Retinal pigment epithelial cell (primary cell): ENCODE results near the gene MUC4.

Experiments used
- DNase-seq: peaks from one replicate; pipeline ENCODE4 v3.0.0-alpha.2; 2010; ENCODE audit warnings: low read depth
- H3K4me3 ChIP-seq: 2 replicates; pipeline ENCODE4 v1.5.1; 2011; ENCODE audit warnings: mild to moderate bottlenecking, low read length, control low read depth, moderate library complexity
- TF ChIP-seq, protein P1 (sequence below): conservative IDR thresholded peaks from 2 replicates; pipeline ENCODE4 v1.5.1; 2011; ENCODE audit warnings: low read depth, low read length, control low read depth, inconsistent platforms

Gene MUC4

DNA sequence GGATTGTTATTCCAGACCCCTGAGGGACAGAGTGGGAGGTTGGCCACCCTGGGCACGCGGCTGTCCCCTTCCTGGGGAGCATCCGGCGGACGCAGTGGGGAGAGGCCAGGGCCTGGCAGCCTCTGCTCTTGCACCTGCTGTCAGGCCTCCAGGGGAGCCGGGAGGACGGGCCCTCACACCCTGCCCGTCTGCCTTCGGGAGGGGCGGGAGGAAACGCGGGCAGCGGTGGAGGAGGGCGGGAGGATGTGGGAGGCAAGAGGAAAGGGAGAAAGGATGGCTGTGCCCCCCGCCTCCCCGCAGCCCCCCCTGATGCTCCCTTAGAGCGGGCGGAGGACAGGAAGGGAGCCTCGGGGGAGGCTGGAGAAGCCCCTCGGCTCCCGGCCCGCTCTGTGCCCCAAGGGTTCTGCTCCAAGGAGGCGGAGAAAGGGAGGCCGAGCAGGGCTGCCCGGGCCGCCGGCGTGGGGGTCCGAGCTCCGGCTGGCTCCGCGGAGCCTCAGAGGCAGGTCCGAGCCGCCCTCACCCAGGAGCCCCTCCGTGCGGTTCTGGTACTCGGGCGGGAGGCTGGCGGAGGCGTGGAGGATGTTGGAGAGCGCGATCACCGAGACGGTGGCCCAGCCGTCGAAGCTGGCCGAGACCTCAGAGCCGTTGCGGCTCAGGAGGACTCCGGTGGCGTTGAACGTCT is 50.0 kb downstream of the MUC4 start:
- DNase-seq = no peak
- TF ChIP-seq, protein P1, sequence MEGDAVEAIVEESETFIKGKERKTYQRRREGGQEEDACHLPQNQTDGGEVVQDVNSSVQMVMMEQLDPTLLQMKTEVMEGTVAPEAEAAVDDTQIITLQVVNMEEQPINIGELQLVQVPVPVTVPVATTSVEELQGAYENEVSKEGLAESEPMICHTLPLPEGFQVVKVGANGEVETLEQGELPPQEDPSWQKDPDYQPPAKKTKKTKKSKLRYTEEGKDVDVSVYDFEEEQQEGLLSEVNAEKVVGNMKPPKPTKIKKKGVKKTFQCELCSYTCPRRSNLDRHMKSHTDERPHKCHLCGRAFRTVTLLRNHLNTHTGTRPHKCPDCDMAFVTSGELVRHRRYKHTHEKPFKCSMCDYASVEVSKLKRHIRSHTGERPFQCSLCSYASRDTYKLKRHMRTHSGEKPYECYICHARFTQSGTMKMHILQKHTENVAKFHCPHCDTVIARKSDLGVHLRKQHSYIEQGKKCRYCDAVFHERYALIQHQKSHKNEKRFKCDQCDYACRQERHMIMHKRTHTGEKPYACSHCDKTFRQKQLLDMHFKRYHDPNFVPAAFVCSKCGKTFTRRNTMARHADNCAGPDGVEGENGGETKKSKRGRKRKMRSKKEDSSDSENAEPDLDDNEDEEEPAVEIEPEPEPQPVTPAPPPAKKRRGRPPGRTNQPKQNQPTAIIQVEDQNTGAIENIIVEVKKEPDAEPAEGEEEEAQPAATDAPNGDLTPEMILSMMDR = no peak

DNA sequence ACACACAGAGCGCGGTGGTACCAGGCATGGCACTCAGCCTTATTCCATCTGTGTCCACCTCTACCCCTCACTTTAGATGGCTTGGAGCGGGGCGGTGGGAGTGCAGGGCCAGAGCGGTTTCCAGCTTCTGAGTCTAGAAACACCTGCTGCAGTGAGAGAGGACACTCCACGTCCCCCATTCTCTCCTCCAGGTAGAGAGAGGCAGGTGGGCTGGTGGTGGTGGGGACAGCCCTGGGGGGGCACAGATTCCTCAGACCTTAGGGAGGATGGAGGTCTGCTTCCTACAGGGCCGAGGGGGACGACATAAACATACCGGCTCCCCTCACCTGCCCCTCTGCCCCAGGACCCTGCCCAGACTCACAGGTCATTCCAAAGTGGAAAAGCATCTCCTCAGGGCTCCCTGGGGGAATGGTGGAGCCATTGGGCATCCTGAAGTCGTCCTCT is 50.6 kb downstream of the MUC4 start:
- DNase-seq = no peak
- H3K4me3 ChIP-seq = no peak overlapping the region
- TF ChIP-seq, protein P1 = no peak

More for the DNA sequence above, 50.0 kb downstream of the MUC4 start:
- H3K4me3 ChIP-seq = no peak overlapping the region

DNA sequence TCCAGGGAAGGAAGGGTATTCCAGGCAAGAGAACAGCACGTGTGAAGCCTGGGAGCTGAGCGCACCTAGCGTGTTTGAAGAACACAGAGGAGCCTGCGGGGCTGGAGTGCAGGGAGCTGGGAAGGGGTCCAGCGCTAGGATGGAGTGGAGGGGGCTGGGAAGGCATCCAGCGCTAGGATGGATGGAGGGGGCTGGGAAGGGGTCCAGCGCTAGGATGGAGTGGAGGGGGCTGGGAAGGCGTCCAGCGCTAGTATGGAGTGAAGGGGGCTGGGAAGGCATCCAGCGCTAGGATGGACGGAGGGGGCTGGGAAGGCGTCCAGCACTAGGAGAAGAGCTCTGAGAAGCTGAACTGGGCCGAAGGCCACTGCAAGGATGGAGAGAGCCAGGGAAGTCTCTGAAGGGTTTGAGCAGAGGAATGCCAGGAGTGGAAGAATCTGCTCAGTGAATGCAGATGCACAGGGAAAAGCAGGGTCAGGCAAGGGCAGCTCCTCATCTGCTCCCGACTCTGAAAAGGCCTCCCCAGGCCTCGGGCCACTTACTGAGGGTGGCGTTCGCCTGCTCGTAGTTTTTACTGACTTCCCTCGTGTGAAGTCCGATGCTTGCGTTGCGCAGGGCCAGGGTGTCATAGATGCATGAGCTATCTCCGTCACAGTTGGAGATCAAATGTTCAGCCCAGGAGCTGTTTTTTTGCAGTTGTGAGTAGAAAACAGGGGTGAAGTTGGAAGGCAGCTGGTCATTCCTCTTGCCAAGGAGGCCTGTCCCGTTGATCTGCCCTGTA is 51.2 kb downstream of the MUC4 start:
- TF ChIP-seq, protein P1 = no peak
- no peak for DNase-seq
- no peak overlapping the region for H3K4me3 ChIP-seq

DNA sequence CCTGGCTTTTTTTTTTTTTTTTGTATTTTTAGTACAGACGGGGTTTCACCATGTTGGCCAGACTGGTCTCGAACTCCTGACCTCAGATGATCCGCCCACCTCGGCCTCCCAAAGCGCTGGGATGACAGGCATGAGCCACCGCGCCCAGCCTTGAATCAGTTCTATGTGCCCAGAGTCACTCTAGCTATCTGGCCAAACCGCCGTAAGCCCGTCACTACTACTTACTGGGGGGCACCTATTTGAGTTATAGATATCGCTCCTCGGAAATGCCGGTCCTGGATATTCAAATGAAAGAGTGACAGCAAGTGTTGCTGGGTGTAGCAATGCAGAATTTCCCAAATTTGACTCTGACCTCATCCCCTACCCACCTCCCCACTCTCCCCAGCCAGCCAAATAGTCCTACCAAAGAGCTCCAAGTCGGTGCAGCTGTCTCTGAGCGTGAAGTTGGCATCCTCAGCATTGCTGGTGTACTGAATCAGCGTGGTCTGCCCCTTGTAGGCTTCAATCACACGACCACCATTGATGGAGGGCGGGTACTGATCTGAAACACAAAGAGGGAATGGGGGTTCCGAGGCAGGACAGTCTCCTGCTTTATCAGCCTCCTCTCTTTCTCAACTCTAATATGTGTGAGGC is 52.9 kb downstream of the MUC4 start:
- no peak for DNase-seq
- TF ChIP-seq, protein P1 = no peak
- H3K4me3 ChIP-seq = no peak overlapping the region

DNA sequence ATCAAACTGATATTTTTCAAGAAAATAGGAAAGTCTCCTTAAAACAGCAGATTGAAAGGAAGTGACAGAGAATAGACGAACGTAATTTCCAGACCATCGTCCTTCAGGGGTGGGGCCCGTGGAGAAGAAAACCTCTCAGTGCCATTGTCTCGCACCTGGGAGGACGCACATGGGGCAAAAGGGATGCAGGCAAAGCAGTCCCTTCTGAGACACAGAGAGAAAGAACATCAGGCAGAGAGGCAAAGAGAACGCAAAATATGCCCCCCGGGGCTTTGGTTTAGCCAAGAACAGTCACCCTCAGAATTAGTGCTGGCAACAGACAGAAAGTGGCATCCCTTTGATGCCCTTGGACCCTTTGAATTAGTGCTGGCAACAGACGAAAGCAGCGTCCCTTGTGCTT is 53.9 kb downstream of the MUC4 start:
- DNase-seq = no peak
- no peak overlapping the region for H3K4me3 ChIP-seq
- TF ChIP-seq, protein P1 = no peak

DNA sequence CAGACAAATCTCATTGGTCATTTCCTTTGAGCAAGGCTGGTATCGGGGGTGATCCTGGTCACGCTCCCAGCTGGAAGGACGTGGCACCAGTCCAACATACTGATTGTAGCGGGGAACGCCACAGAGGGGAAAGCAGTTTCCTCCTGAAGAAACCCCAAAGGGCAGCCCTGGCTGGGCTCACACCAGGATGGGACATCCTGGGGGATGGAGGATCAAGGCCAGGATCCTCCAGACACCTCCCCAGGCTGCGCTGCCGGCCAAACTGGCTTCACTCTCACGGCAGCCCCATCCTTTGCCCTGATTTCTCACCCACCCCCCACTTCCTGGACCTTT is 54.3 kb downstream of the MUC4 start:
- TF ChIP-seq, protein P1 = no peak
- no peak for DNase-seq
- H3K4me3 ChIP-seq = no peak overlapping the region
